ENCODE measurements around the gene NBL1.

GRCh38 chr1:19644395-19644680, 227 bp downstream of the NBL1 start:
- TF ChIP-seq, protein P1, sequence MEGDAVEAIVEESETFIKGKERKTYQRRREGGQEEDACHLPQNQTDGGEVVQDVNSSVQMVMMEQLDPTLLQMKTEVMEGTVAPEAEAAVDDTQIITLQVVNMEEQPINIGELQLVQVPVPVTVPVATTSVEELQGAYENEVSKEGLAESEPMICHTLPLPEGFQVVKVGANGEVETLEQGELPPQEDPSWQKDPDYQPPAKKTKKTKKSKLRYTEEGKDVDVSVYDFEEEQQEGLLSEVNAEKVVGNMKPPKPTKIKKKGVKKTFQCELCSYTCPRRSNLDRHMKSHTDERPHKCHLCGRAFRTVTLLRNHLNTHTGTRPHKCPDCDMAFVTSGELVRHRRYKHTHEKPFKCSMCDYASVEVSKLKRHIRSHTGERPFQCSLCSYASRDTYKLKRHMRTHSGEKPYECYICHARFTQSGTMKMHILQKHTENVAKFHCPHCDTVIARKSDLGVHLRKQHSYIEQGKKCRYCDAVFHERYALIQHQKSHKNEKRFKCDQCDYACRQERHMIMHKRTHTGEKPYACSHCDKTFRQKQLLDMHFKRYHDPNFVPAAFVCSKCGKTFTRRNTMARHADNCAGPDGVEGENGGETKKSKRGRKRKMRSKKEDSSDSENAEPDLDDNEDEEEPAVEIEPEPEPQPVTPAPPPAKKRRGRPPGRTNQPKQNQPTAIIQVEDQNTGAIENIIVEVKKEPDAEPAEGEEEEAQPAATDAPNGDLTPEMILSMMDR (conservative IDR thresholded peaks at IDR 0.05; ENCODE audit: low read depth, low read length): no peak
- TF ChIP-seq EZH2 (IDR thresholded peaks at IDR 0.05; ENCODE audit: borderline replicate concordance, low read depth, low read length, poor library complexity, severe bottlenecking): no peak
